GM21786 (cell line): ENCODE measurements around the gene GMCL2.
A peak's percentile ranks its signal among the peaks of the same experiment; 100 is the strongest.
"Not testable (repeated sequence)": the region's sequence is repeated elsewhere in the genome, so short reads cannot be mapped to it uniquely, and the experiment has no call there.

Source experiments
- ATAC-seq: cut with Tn5 transposase; IDR thresholded peaks from one replicate; pipeline ENCODE4 v1.9.1; 2021; ENCODE audit not compliant: unreplicated experiment

The GMCL2 gene

GRCh38 chr5:178207183-178207916, 20.2 kb upstream of the GMCL2 start:
- no peak for ATAC-seq

DNA sequence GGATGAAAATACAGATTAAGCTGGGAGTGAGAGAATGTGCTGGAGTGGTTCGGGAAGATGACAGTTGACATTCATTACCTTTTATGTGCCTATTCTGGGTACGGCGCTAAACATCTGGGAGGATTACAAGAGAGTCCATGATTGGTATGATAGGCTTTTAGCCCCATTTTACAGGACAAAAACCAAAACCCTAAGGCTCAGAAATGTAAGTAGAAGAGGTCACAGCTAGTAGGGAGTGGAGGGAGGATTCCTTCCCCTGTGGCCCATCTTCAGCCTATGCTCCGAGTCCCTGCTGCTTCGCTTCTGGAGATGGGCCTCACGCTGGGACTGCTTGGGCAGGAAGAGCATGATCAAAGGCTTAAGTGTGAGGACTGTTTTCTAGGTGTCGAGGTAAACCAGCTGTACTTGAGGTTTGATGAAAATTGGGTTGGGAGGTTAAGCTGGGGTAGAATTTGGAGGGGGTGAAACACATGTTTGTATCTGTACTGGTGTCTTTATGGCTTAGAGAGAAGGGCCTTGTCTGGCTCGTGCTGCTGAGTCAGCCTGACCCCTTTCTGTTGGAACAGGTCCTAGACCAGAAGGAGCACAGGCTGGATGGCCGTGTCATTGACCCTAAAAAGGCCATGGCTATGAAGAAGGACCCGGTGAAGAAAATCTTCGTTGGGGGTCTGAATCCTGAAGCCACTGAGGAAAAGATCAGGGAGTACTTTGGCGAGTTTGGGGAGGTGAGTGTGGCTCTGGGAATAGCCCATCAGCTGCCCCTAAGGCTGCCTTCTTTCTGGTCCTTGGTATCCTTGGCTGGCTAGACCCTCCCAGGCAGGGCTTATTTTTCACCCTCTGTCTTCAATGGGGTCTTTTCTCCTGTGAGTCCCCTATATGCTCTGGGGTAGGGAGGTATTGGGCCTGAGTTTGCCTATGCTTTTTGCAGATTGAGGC, 19.3 kb upstream of the GMCL2 start:
- no peak for ATAC-seq

GRCh38 chr5:178205749-178206047, 18.5 kb upstream of the GMCL2 start:
- ATAC-seq, result no peak

DNA sequence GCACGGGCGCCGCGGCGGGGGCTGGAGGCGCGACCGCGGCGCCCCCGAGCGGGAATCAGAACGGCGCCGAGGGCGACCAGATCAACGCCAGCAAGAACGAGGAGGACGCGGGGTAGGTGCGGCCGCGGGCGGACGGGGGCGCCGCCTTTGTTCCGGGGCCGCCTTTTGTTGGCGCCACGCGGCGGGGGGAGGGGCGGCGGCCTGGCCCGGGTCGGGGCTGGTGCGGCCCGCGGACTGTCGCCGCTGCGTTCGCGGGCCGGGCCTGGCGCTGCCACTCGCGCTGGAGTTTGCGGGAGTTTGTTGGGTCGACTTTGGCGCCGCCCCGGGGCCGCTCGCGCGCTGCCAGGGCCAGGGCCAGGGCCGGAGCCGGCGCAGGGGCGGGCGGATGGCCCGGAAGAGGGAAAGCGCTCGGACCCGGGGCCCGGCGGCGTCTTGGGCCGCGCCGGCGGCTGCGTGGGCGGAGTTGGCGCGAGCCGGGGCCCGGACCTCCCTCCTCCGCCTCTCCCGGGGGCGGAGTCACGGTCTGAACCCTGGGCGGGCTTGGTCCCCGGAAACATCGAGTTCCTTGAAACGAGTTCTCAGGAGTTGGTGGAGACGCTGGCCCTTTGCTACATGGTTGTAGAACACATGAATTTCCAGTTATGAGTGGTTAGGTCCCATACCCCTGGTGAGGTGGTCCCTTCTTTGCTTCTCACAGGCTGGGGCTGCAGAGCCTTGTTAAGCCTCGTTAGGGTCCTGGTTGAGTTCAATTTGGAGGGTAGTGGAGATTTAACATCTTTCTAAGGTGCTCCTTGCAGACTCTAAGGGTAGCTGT, 18.0 kb upstream of the GMCL2 start:
- ATAC-seq, result peak; percentile 49

GRCh38 chr5:178204182-178204934, 17.2 kb upstream of the GMCL2 start, which contains the start of gene HNRNPAB:
Gene HNRNPAB, plus strand, starts transcription at chr5:178204533. Its CDS starts 305 bp downstream, at chr5:178204838.
- ATAC-seq, result peak; percentile 83

- ATAC-seq, result peak; percentile 4
Measured at GRCh38 chr5:178203670-178204181, 16.6 kb upstream of the GMCL2 start.

DNA sequence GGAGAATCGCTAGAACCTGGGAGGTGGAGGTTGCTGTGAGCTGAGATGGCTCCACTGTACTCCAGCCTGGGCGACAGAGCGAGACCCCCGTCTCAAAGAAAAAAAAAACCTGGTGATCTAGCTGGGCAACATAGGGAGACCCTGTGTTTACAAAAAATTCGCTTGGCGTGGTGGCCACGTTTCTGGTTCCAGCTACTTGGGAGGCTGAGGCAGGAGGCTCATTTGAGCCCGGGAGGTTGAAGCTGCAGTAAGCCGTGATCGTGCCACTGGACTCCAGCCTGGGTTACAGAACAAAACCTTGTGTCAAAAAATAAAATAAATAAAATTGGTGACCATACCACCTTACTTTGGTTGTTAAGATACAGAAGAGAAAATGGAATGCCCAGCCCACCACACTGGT, 15.4 kb upstream of the GMCL2 start:
- ATAC-seq, result no peak

- no peak for ATAC-seq
Measured at GRCh38 chr5:178201927-178202235, 14.7 kb upstream of the GMCL2 start.

DNA sequence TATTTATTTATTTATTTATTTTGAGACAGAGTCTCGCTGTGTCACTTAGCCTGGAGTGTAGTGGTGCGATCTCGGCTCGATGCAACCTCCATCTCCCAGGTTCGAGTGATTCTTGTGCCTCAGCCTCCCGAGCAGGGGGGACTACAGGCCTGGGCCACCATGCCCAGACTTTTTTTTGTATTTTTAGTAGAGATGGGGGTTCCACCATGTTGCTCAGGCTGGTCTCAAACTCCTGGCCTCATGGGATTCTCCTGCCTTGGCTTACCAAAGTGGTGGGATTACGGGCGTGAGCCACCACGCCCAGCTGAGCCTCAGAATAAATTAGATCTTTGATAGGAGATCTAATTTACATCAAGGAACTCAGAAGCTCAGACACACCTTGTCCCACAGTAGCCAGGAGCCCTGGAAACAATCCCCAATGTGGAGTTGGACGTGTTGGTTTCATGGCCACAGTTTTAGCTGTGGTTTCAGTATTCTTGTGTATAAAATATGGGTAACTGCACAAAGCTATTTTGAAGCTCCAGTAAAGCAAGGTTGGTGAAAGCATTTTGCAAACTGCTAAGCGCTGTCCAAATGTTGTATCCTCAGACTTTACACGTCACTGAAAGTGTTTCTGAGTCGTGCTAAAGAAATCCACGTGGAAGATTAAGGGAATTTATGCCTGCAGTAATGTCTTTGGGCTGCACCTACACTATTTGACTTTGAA, 14.2 kb upstream of the GMCL2 start:
- ATAC-seq, result no peak

DNA sequence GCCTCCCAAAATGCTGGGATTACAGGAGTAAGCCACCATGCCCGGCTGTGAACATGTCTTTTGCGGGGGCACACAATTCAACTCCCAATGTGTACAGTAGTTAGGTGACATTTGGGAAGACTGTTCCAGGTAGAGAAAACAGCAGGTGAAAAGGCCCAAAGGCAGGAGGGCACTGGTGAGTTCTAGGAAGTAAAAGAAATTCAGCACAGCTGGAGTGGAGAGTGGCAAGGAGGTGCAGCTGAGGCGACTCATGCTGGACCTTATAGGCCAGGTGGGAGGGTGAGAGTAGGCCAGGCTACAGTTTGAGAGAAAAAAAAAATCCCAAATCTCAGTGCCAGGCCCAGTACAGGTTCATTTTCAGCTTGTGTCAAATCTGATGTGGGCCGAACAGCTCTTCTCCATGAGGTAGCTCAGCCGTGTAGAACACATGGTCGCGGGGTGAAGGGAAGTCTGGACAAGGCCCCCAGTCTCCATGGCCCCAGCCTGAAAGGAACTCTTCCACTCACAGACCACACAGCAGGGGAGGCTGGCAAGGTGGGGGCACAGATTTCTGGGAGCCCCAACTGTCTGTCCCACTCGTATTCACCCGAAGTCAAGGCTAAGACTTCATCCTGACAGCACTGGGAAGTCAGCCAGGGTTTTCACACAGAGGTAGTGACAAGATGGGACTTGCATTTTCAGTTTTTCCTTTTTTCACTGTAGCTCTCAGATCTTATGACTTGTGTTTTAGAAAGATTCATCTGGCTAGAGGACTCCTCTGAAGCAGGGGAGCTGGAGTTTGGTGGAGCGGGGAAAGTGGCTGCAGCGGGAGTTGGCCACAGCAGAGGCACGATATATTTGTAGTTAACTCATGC, 12.6 kb upstream of the GMCL2 start:
- ATAC-seq, result no peak

GRCh38 chr5:178198706-178199105, 11.5 kb upstream of the GMCL2 start:
- no peak for ATAC-seq

GRCh38 chr5:178198151-178198550, 11.0 kb upstream of the GMCL2 start:
- ATAC-seq, result not testable (repeated sequence)

GRCh38 chr5:178196986-178197385, 9.8 kb upstream of the GMCL2 start:
- ATAC-seq, result no peak

GRCh38 chr5:178196281-178196812, 9.2 kb upstream of the GMCL2 start:
- ATAC-seq, result no peak

- ATAC-seq, result no peak
Measured at GRCh38 chr5:178194026-178194425, 6.9 kb upstream of the GMCL2 start.

DNA sequence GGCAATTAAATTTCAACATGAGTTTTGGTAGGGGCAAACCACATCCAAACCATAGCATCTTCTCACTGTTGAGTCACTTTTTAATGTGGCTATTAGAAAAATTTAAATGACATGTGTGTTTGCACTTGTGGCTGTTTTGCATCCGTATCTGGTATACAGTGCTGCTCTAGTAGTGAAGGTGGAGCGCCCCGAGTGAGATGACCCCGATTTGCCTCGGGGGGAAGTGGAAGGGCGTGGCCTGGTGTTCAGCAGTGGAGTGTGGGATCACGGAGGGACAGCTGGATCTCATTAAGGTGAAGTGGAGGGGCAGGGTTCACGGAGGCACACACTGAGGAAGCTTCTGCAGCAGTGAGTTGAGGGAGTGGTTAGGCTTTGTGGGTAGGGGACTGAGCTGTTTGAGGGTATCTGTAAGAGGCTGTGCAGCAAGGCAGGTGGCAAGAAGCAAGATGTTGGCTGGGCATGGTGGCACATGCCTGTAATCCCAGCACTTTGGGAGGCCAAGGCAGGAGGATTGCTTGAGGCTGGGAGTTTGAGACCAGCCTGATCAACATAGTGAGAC, 6.2 kb upstream of the GMCL2 start:
- no peak for ATAC-seq

DNA sequence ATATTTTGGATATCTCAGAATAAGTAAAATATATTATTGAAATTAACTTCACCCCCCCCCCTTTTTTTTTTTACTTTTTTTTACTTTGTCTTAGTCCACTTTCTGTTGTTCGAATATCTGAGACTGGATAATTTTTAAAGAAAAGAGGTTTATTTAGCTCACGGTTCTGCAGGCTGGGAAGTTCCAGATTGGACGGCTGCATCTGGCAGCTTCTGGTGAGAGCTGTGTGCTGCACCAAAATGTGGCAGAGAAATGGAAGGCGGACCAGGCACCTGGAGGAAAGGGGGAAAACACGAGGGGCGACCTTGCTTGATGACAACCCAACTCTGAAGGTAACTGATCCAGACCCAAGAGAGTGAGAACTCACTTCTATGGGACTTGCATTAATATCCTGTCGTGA, 5.6 kb upstream of the GMCL2 start:
- no peak for ATAC-seq

GRCh38 chr5:178192244-178192643, 5.1 kb upstream of the GMCL2 start:
- ATAC-seq, result no peak

- no peak for ATAC-seq
Measured at GRCh38 chr5:178191661-178192060, 4.5 kb upstream of the GMCL2 start.
